OCI-LY1 (cell line): ENCODE data around the gene RUSF1.

Experiments used
- H2AFZ ChIP-seq: fragments of 200-600 bp; sonication (generic), shearing (Covaris generic); 2 replicates; pipeline ENCODE4 v1.6.0; 2014; ENCODE audit warnings: antibody characterized with exemption, mild to moderate bottlenecking, low read length
- H3F3A ChIP-seq: fragments of 200-600 bp; sonication (generic), shearing (Covaris generic); 2 replicates; pipeline ENCODE4 v1.6.0; 2014; ENCODE audit warnings: mild to moderate bottlenecking, antibody characterized with exemption, low read length, moderate library complexity; ENCODE audit not compliant: insufficient read depth
- H3K27ac ChIP-seq: fragments of 200-600 bp; sonication (generic); 2 replicates; pipeline ENCODE4 v1.5.1; 2014; ENCODE audit warnings: low read length, mixed run types, mild to moderate bottlenecking, low read depth; ENCODE audit not compliant: poor library complexity, severe bottlenecking
- H3K27me3 ChIP-seq: fragments of 200-600 bp; sonication (generic); 2 replicates; pipeline ENCODE4 v1.6.0; 2014; ENCODE audit warnings: antibody characterized with exemption, mild to moderate bottlenecking, low read length, moderate library complexity; ENCODE audit not compliant: insufficient read depth
- H3K36me3 ChIP-seq: fragments of 200-600 bp; sonication (generic); 2 replicates; pipeline ENCODE4 v1.6.1; 2014; ENCODE audit warnings: mild to moderate bottlenecking, antibody characterized with exemption, low read length, moderate library complexity, mixed read lengths; ENCODE audit not compliant: insufficient read depth
- H3K4me1 ChIP-seq: fragments of 200-600 bp; sonication (generic); 2 replicates; pipeline ENCODE4 v1.5.1; 2014; ENCODE audit warnings: mild to moderate bottlenecking, low read length, moderate library complexity; ENCODE audit not compliant: insufficient read depth, severe bottlenecking
- H3K4me2 ChIP-seq: fragments of 200-600 bp; sonication (generic), shearing (Covaris generic); 2 replicates; pipeline ENCODE4 v1.6.1; 2014; ENCODE audit warnings: low read length
- H3K4me3 ChIP-seq: fragments of 200-600 bp; sonication (generic); 2 replicates; pipeline ENCODE4 v1.5.1; 2014; ENCODE audit warnings: low read length, low read depth, mild to moderate bottlenecking, mixed read lengths; ENCODE audit not compliant: poor library complexity, severe bottlenecking
- H3K79me2 ChIP-seq: fragments of 200-600 bp; shearing (Covaris generic); 2 replicates; pipeline ENCODE4 v1.6.1; 2016; ENCODE audit warnings: mixed run types, low read length, mixed read lengths; ENCODE audit not compliant: insufficient read depth
- H3K9ac ChIP-seq: fragments of 200-600 bp; sonication (generic), shearing (Covaris generic); 2 replicates; pipeline ENCODE4 v1.6.1; 2014; ENCODE audit warnings: mild to moderate bottlenecking, low read length, mixed read lengths
- H3K9me2 ChIP-seq: fragments of 200-600 bp; sonication (generic), shearing (Covaris generic); 2 replicates; pipeline ENCODE4 v1.6.1; 2014; ENCODE audit warnings: low read depth, mild to moderate bottlenecking, low read length, mixed read lengths
- H3K9me3 ChIP-seq: fragments of 200-600 bp; shearing (Covaris generic); 2 replicates; pipeline ENCODE4 v1.6.1; 2014; ENCODE audit warnings: low read length, mixed read lengths
- H4K20me1 ChIP-seq: fragments of 200-600 bp; sonication (generic), shearing (Covaris generic); 2 replicates; pipeline ENCODE4 v1.6.0; 2016; ENCODE audit warnings: mild to moderate bottlenecking, low read length; ENCODE audit not compliant: insufficient read depth
- EZH2 ChIP-seq: fragments of 200-600 bp; sonication (generic), shearing (Covaris generic); IDR thresholded peaks from 2 replicates; pipeline ENCODE4 v1.8.0; 2017; ENCODE audit warnings: borderline replicate concordance, mixed run types, mild to moderate bottlenecking, antibody characterized with exemption, low read length, moderate library complexity, mixed read lengths
- TF ChIP-seq, protein P1 (sequence below): fragments of 200-600 bp; sonication (generic), shearing (Covaris generic); IDR thresholded peaks from 2 replicates; pipeline ENCODE4 v1.5.1; 2017; ENCODE audit warnings: mild to moderate bottlenecking, antibody characterized with exemption, low read length, moderate library complexity, mixed read lengths

The RUSF1 gene

DNA sequence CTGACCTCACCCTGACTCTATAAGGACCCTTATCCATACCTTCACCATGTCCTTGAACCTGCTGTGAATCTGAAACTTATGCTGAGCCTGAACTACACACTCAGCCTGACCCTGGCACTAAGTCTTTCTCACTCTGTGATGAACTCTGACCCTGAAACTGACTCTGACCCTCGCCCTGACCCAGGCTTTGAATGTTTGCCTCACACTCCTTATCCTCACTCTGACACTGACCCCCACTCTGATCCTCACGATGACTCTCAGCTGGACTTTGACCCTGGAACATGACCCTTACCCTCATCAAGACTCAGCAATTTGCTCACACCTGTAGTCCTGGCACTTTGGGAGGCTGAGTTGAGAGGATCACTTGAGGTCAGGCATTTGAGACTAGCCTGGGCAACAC, 23.9 kb upstream of the RUSF1 start:
- Histone ChIP-seq H3F3A (no peaks in the 10 kb centered on the region), H3K4me1 (no peaks in the 10 kb centered on the region), H2AFZ (no peak overlapping the region), H3K4me3 (no peak overlapping the region), H3K9me2 (no peaks in the 10 kb centered on the region), H3K9me3 (no peaks in the 10 kb centered on the region), H3K4me2 (no peak overlapping the region), H3K9ac (no peak overlapping the region), H3K79me2 (no peaks in the 10 kb centered on the region), H4K20me1 (no peaks in the 10 kb centered on the region), H3K27ac (no peak overlapping the region), H3K27me3 (no peaks in the 10 kb centered on the region), H3K36me3 (no peaks in the 10 kb centered on the region)
- no peak for TF ChIP-seq EZH2
- TF ChIP-seq, protein P1, sequence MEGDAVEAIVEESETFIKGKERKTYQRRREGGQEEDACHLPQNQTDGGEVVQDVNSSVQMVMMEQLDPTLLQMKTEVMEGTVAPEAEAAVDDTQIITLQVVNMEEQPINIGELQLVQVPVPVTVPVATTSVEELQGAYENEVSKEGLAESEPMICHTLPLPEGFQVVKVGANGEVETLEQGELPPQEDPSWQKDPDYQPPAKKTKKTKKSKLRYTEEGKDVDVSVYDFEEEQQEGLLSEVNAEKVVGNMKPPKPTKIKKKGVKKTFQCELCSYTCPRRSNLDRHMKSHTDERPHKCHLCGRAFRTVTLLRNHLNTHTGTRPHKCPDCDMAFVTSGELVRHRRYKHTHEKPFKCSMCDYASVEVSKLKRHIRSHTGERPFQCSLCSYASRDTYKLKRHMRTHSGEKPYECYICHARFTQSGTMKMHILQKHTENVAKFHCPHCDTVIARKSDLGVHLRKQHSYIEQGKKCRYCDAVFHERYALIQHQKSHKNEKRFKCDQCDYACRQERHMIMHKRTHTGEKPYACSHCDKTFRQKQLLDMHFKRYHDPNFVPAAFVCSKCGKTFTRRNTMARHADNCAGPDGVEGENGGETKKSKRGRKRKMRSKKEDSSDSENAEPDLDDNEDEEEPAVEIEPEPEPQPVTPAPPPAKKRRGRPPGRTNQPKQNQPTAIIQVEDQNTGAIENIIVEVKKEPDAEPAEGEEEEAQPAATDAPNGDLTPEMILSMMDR = no peak

DNA sequence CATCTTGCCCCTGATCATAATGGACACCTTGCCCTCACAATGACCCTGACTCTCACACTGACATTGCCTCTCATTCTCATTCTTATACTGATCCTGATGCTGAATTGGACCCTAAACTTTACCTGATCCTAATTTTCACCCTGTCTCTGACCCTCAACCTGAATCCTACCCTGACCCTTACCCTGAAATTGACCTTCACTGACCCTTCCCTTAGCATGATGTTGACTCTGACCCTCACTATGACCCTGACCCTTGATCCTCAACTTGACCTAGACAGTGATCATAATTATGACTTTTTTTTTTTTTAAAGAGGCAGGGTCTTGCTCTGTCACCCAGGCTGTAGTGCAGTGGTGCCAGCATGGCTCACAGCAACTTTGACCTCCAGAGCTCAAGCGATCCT, 22.9 kb upstream of the RUSF1 start:
- Histone ChIP-seq H4K20me1 (no peaks in the 10 kb centered on the region), H3K27ac (no peak overlapping the region), H3K9ac (no peak overlapping the region), H3K4me1 (no peaks in the 10 kb centered on the region), H3K9me2 (no peaks in the 10 kb centered on the region), H2AFZ (no peak overlapping the region), H3K4me2 (no peak overlapping the region), H3F3A (no peaks in the 10 kb centered on the region), H3K4me3 (no peak overlapping the region), H3K9me3 (no peaks in the 10 kb centered on the region), H3K27me3 (no peaks in the 10 kb centered on the region), H3K79me2 (no peaks in the 10 kb centered on the region), H3K36me3 (no peaks in the 10 kb centered on the region)
- TF ChIP-seq, protein P1 = no peak
- no peak for TF ChIP-seq EZH2

DNA sequence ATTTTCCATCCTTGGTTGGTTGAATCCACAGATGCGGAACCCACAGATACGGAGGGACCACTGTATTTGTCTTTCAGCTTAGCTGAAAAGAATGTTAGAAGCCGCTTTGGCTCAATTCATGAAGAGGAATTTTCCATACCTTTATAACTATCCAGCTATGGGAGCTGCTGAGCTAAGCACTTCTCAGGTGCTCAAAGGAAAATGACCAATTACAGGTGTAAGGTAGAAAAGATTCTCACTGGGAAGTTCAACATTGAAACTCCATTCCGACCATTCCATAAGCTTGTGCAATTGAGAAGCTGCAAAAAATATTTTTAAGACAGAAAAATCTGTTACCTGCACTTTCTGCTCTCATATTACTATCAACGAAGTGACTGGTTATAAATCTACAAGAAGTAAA, 22.2 kb upstream of the RUSF1 start:
- Histone ChIP-seq H3K4me2 (no peak overlapping the region), H3K9me3 (no peaks in the 10 kb centered on the region), H3K4me1 (no peaks in the 10 kb centered on the region), H2AFZ (no peak overlapping the region), H3K9me2 (no peaks in the 10 kb centered on the region), H3F3A (no peaks in the 10 kb centered on the region), H4K20me1 (no peaks in the 10 kb centered on the region), H3K27ac (no peak overlapping the region), H3K79me2 (no peaks in the 10 kb centered on the region), H3K9ac (no peak overlapping the region), H3K27me3 (no peaks in the 10 kb centered on the region), H3K4me3 (no peak overlapping the region), H3K36me3 (no peaks in the 10 kb centered on the region)
- TF ChIP-seq EZH2 = no peak
- TF ChIP-seq, protein P1 = no peak
